Measurements from ENCODE around the gene MTNR1B. TPM values are rescaled to one million over a fixed set of nuclear protein-coding genes. Genes with fewer than 3 reads are reported as not detected.

The MTNR1B gene
- total RNA-seq, 2 experiments from 2014 or later, result not detected

DNA sequence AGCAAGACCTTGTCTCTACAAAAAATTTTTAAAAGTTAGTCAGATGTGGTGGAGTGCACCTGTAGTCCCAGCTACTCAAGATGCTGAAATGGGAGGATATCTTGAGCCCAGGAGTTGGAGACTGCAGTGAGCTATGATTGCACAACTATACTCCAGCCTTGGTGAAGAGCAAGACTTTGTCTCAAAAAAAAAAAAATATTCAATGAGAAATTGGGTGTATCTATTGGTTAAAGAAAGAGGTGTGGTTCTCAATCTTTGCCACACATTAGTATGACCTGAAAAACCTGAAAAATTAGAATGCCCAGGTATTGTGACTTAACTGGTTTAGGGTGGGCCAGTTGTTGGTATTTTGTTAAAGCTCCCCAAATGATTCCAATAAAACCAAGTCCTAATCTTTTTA is 32.4 kb downstream of the MTNR1B start:
- Mint-ChIP-seq H3K4me3 (no peak overlapping the region), H3K4me1 (no peaks in the 10 kb centered on the region), H3K36me3 (no peaks in the 10 kb centered on the region), H3K27me3 (peaks cover 11% of the 10 kb centered on the region), H3K9me3 (peaks cover 5% of the 10 kb centered on the region), H3K27ac (no peak overlapping the region)
- no peak for DNase-seq

DNA sequence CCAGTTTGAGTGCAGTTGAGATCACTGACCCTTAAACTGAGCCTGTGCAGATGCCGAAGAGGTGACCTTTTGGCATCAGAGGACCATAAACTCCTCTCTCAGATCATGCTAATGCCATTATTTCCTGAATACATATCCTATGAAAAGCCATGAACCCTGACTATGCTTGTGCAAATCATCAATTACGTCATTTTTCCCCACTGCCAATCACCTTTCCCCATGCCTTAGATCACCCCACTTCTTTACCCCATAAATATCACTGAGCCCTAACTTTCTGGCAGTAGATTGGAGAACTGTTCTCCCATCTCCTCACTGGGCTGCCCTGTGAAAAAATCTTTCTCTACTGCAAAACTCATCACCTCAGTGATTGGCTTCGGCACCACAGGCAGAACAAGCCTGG is 32.9 kb downstream of the MTNR1B start:
- H3K4me3 Mint-ChIP-seq, result no peak overlapping the region
- H3K27me3 Mint-ChIP-seq, result peaks cover 11% of the 10 kb centered on the region
- peaks cover 5% of the 10 kb centered on the region for H3K9me3 Mint-ChIP-seq
- DNase-seq, result no peak
- no peak overlapping the region for H3K27ac Mint-ChIP-seq
- H3K4me1 Mint-ChIP-seq, result no peaks in the 10 kb centered on the region
- H3K36me3 Mint-ChIP-seq, result no peaks in the 10 kb centered on the region

DNA sequence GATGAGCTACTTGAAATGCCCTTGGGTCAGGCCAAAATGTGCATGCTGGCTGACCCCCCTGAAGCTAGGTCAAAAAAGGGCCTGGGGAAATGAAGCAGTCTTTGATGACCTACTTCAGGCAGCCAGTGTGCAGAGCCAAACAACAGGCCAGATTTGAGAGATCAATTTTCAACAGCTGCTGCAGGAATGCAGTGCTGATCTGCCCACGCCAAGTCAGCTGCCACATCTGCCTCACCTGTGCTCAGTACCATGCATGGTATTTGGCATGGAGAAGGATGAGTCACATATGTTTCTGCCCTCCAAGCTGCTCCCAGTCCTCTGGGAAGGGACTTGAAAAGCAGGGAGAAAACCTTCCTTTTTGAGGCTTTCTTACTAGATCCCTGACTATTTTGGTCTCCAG is 35.8 kb downstream of the MTNR1B start:
- Mint-ChIP-seq H3K4me1 (no peaks in the 10 kb centered on the region), H3K27me3 (peaks cover 8% of the 10 kb centered on the region), H3K9me3 (peaks cover 2% of the 10 kb centered on the region), H3K27ac (no peak overlapping the region), H3K4me3 (no peak overlapping the region), H3K36me3 (no peaks in the 10 kb centered on the region)
- DNase-seq, result no peak

DNA sequence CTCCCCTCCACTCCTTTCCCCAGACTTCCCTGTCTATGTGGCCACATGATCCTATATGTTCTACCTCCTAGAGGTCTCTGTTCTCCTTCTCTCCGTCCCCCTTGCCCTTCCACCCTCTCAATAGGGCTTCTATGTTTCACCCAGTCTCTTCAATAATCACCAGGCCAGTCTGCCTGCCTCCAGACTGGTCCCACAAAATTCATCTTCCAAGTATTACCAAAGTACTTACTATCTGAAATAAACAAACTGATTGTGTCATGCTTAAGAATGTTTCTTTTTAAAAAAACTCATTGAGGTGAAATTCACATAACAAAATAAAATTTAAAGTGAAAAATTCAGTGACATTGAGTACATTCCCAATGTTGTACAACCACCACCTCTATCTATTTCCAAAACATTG is 44.2 kb downstream of the MTNR1B start:
- H3K4me1 Mint-ChIP-seq, result no peaks in the 10 kb centered on the region
- no peaks in the 10 kb centered on the region for H3K9me3 Mint-ChIP-seq
- DNase-seq, result no peak
- no peak overlapping the region for H3K4me3 Mint-ChIP-seq
- peaks cover 8% of the 10 kb centered on the region for H3K27me3 Mint-ChIP-seq
- no peaks in the 10 kb centered on the region for H3K36me3 Mint-ChIP-seq
- H3K27ac Mint-ChIP-seq, result no peak overlapping the region

DNA sequence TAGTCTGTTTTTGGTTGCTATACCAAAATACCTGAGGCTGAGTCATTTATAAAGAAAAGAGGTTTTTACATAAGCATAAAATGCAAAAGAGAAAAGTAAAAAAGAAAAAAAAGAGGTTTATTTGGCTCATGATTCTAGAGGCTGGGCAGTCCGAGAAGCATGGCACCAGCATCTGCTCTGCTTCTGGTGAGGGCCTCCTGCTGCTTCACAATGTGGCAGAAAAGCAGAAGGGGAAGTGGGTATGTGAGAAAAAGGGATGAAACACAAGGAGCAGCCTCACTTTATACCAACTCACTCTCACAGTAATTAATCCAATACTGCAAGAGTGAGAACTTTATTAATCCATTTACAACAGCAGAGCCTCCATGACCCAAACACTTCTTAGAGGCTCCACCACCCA is 47.1 kb downstream of the MTNR1B start:
- no peak overlapping the region for H3K4me3 Mint-ChIP-seq
- no peaks in the 10 kb centered on the region for H3K4me1 Mint-ChIP-seq
- no peaks in the 10 kb centered on the region for H3K36me3 Mint-ChIP-seq
- H3K27me3 Mint-ChIP-seq, result peaks cover 13% of the 10 kb centered on the region
- no peak overlapping the region for H3K27ac Mint-ChIP-seq
- DNase-seq, result no peak
- H3K9me3 Mint-ChIP-seq, result no peaks in the 10 kb centered on the region

DNA sequence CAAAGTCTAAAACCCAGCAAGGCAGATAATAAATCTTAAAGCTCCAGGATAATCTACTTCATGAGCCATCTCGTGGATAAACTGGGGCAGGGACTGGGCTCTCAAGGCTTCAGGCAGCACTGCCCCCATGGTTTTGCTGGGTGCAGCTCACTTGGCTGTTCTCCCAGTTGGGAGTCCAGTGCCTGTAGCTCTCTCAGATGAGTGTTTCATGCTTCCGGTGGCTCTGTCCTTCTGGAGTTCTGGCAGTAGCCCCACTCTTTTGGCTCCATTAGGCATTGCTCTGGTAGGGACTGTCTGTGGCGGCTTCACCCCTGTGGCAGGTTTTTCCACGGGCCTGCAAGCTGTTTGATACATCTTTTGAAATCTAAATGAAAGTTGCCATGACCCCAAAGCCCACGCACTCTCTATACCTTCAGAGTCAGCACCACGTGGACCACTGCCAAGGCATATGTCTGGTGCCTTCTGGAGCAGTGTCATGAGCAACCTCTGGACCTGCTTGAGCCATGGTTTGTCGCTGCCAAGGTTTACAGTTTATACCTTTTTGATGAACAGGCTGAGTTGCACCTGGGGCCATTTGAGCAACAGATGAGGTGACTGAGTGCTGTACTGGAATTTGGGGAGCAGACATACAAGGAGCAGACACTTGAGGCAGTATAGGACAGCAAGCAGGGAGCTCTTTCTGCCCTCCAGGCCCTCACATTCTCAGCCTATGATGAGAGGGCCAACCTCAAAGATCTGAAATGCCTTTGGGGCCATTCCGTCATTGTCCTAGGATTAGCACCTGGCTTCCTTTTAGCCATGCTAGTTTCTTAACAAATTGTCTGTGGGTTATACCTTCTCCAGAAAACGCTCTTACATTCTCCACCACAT is 48.6 kb downstream of the MTNR1B start:
- Mint-ChIP-seq H3K4me1 (no peaks in the 10 kb centered on the region), H3K4me3 (no peak overlapping the region), H3K36me3 (no peaks in the 10 kb centered on the region), H3K9me3 (no peaks in the 10 kb centered on the region), H3K27me3 (peaks cover 15% of the 10 kb centered on the region), H3K27ac (no peak overlapping the region)
- DNase-seq, result no peak

DNA sequence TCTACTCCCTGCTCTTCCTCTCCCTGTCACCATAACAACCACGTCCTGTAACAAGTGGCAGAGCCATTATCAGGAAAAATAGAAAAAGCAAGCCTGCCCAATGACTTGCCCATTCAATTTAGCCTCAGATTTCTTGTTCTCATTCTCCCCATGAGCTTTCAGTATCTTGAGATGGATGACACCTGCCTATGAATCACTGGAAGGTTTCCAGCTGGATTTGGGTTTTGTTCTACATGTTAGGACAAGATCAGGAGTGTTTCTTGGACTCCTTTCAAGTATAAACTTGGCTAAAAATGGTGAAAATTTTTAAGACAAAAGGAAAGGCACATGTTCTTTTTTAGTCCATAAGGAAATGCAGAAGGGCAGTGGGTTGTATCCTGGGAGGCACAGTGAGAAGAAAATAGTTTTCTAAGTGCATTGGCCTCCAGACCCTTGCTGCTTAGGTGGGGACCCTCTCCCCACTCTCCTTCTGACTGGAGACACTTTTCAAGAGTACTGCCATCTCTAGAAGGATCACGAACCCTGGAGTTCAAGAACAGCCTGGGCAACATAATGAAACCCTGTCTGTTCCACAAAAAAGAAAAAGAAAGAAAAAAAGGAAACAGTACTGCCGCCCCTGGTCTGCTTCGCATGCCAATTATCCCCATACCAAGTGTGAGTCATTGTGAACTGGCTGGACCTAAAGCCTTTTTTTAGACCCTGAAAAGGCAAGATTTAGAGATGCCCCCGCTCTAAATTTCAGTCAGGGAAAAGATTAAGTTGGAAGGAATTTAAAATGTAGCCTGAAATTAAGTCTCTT is 51.0 kb downstream of the MTNR1B start:
- Mint-ChIP-seq H3K4me3 (no peak overlapping the region), H3K4me1 (no peaks in the 10 kb centered on the region), H3K9me3 (no peaks in the 10 kb centered on the region), H3K36me3 (no peaks in the 10 kb centered on the region), H3K27ac (no peak overlapping the region), H3K27me3 (peaks cover 10% of the 10 kb centered on the region)
- no peak for DNase-seq

DNA sequence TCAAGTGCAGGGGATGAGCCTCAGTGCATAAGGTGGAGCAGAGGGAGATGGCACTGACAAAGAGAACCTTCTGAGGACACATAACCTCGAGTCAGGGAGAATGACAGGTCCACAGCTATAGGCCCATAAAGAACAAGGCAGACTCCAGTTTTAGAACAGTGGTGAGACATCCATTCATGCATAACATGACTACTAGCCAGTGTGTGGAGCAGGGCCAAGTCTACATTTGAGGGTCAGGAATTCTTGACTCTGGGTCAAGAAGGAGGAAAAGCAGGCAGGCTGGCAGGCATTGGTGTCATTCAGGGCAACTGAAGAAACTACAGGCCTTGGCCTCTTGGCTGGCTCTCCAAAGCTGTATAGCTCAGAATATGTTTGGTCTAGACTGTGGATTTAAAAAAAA is 54.9 kb downstream of the MTNR1B start:
- no peak overlapping the region for H3K27ac Mint-ChIP-seq
- H3K9me3 Mint-ChIP-seq, result no peaks in the 10 kb centered on the region
- H3K4me3 Mint-ChIP-seq, result no peak overlapping the region
- peaks cover 7% of the 10 kb centered on the region for H3K27me3 Mint-ChIP-seq
- no peaks in the 10 kb centered on the region for H3K36me3 Mint-ChIP-seq
- no peak for DNase-seq
- no peaks in the 10 kb centered on the region for H3K4me1 Mint-ChIP-seq

DNA sequence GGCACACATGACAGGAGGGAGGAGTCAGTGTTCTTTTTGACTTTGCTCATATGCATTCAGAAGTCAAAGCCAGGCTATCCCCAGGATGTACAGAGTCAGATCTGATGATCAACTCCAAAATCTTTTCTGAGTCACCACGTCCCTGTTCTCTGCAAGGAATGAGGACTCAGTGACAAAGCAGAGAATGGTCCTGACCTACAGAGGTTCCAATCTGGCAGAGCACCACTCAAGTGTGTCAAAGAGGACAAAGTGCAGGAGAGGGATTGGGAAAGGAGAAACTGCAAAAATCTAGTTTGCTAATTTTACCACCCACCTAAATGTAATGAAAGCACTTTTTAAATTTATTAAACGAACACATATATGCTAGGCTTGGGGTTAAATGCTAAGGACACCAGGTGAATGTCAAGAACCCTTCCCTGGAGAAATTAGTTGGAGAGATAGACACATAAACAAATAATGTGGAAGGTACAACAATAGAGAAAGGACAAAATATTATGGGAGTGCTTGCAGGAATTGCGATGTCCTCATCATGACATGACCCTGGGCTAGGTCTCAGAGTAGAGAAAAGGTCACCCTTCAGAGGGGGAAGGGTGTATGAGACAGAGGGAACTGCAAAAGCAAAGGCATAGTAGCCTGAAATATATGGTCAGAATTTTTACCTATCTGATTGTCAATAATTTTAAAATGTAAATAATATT is 56.3 kb downstream of the MTNR1B start:
- no peak for DNase-seq
- Mint-ChIP-seq H3K36me3 (no peaks in the 10 kb centered on the region), H3K4me1 (no peaks in the 10 kb centered on the region), H3K27ac (no peak overlapping the region), H3K4me3 (no peak overlapping the region), H3K9me3 (no peaks in the 10 kb centered on the region), H3K27me3 (peaks cover 7% of the 10 kb centered on the region)

DNA sequence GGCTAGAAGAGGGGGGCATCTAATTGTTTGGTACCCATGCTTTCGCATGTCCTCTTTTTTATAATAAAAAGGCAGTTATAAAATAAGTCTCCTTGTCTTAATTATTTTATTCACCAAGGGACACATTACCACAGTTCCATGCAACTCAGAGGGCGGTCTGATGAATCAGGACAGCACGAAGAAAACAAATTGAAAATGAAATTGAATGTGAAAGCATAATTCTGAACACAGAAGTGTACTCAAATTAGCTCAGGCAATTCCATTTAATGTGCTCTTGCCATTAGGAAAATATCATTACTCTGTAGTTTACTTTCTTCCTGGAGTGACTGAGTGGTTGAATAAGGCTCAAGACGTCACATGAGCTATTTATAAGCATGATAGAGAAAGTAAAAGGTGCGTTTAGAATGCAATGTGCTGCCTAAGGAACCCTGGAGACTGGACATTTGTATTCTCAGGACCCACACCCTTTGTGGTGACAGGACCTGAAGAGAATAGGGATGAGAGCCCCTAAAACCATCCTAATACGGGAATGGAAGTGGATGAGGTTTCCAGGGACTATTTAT is 59.6 kb downstream of the MTNR1B start:
- H3K9me3 Mint-ChIP-seq, result no peaks in the 10 kb centered on the region
- H3K4me1 Mint-ChIP-seq, result no peaks in the 10 kb centered on the region
- H3K27ac Mint-ChIP-seq, result no peak overlapping the region
- DNase-seq, result no peak
- no peaks in the 10 kb centered on the region for H3K36me3 Mint-ChIP-seq
- no peak overlapping the region for H3K4me3 Mint-ChIP-seq
- no peaks in the 10 kb centered on the region for H3K27me3 Mint-ChIP-seq

DNA sequence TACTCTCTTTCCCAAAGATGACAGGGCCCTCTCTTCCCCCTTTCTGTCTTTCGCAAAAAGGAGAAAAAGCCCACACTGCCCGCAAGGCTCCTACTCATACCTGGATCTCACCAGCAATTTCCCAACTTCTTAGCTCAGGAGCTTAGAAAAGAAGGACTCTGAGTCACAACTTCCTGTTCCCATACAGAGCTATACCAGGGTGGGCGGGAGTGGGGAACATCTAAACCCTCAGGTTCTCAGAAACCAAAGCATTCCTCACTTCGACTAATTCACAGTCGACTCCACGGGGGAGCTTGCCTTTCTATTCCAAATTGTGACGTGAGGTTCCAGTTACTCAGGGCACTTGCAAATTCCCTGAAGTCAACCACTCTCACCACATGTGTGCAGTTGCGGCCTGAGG is 61.9 kb downstream of the MTNR1B start:
- Mint-ChIP-seq H3K9me3 (no peaks in the 10 kb centered on the region), H3K27ac (no peak overlapping the region), H3K4me1 (no peaks in the 10 kb centered on the region), H3K36me3 (no peaks in the 10 kb centered on the region), H3K4me3 (no peak overlapping the region), H3K27me3 (no peaks in the 10 kb centered on the region)
- no peak for DNase-seq

Other genes with a start within 250 kb of the MTNR1B start
- gene SLC36A4, start 228.3 kb downstream of the MTNR1B start, total RNA-seq, result 10 to 100 TPM; 15.2 to 15.3 TPM

Measured in activated naive CD8-positive, alpha-beta T cell treated with anti-CD3 and anti-CD28 coated beads for 36 hours (primary cell).